GM12878 (cell line): ENCODE measurements around the gene RBMS3. TPM values are rescaled to one million over a fixed set of nuclear protein-coding genes. Genes with fewer than 3 reads are reported as not detected.

ENCODE experiments used
- ATAC-seq: fragments of 200-7000 bp; cut with Tn5 transposase; 3 replicates; pipeline ENCODE4 v1.9.1; 2020; ENCODE audit warnings: mild to moderate bottlenecking, moderate library complexity
- BruUV-seq: library from RNA; stranded (reverse); fragments of 400-500 nt; replicated peaks from 2 replicates; lab custom pipeline; 2021; lab: Mats Ljungman, UMichigan
- CTCF ChIA-PET: fragments of 300-600 bp; sonication (Branson Sonifier 250); formaldehyde crosslinking; extraction: SDS; loops from one replicate; lab custom pipeline; 2021; ENCODE audit warnings: inconsistent platforms; lab: Yijun Ruan, JAX
- POLR2A ChIA-PET: fragments of 350-600 bp; formaldehyde crosslinking; extraction: SDS; loops from one replicate; lab custom pipeline; 2021; ENCODE audit warnings: inconsistent platforms; lab: Charles Lee
- RAD21 ChIA-PET: fragments of 300-600 bp; sonication (Branson Sonifier 250); formaldehyde crosslinking; loops from one replicate; lab custom pipeline; 2023; ENCODE audit warnings: antibody characterized with exemption; ENCODE audit not compliant: unreplicated experiment; lab: Charles Lee
- SMC1A ChIA-PET: fragments of 300-600 bp; sonication (Branson Sonifier 250); formaldehyde crosslinking; loops from one replicate; lab custom pipeline; 2023; ENCODE audit not compliant: unreplicated experiment, uncharacterized antibody; lab: Charles Lee
- DNase-seq: peaks from one replicate; pipeline ENCODE4 v3.0.0-alpha.2; 2011; ENCODE audit warnings: low read depth, low spot score
- FAIRE-seq: peaks from 3 replicates; lab custom pipeline; 2011; peaks lifted over from hg19 to GRCh38; lab: Jason Lieb, UNC
- H2AFZ ChIP-seq: 2 replicates; pipeline ENCODE4 v1.6.0; 2011; ENCODE audit warnings: low read depth, low read length, control low read depth; ENCODE audit not compliant: control insufficient read depth
- H3K27ac ChIP-seq: 2 replicates; pipeline ENCODE4 v1.5.1; 2011; ENCODE audit warnings: control low read depth; ENCODE audit not compliant: control insufficient read depth, insufficient read depth
- H3K27me3 ChIP-seq, 2 experiments: replicated peaks in 1 of 2; 2 replicates each; pipeline versions ENCODE4 v1.6.0 to v1.6.1; 2011; ENCODE audit warnings: low read length in 1 of 2; ENCODE audit not compliant: control insufficient read depth in 2 of 2, insufficient read depth in 2 of 2
- H3K36me3 ChIP-seq, 2 experiments: 2 replicates each; pipeline ENCODE4 v1.5.1; 2011; ENCODE audit warnings: low read length in 1 of 2; ENCODE audit not compliant: control insufficient read depth in 2 of 2, insufficient read depth in 2 of 2
- H3K4me1 ChIP-seq: 2 replicates; pipeline ENCODE4 v1.6.1; 2011; ENCODE audit warnings: mild to moderate bottlenecking, low read length, moderate library complexity, mixed read lengths; ENCODE audit not compliant: control insufficient read depth, insufficient read depth
- H3K4me2 ChIP-seq: 2 replicates; pipeline ENCODE4 v1.6.0; 2011; ENCODE audit warnings: control low read depth; ENCODE audit not compliant: control insufficient read depth, insufficient read depth
- H3K4me3 ChIP-seq: fragments of 200-600 bp; sonication (generic); 2 replicates; pipeline ENCODE4 v1.5.1; 2016
- H3K79me2 ChIP-seq: 2 replicates; pipeline ENCODE4 v1.6.0; 2011; ENCODE audit warnings: low read length; ENCODE audit not compliant: control insufficient read depth, insufficient read depth
- H3K9ac ChIP-seq: 2 replicates; pipeline ENCODE4 v1.8.0; 2011; ENCODE audit warnings: low read length, control low read depth, mixed read lengths; ENCODE audit not compliant: control insufficient read depth, insufficient read depth
- H3K9me3 ChIP-seq: replicated peaks from 3 replicates; pipeline ENCODE4 v1.5.1; 2011; ENCODE audit warnings: mild to moderate bottlenecking, low read length; ENCODE audit not compliant: control insufficient read depth, insufficient read depth
- H4K20me1 ChIP-seq: 2 replicates; pipeline ENCODE4 v1.6.0; 2011; ENCODE audit not compliant: control insufficient read depth, insufficient read depth
- BMI1 ChIP-seq: fragments of 450-650 bp; IDR thresholded peaks from 2 replicates; pipeline ENCODE4 v1.6.1; 2016; ENCODE audit warnings: mild to moderate bottlenecking, moderate library complexity, borderline replicate concordance
- JUNB ChIP-seq: IDR thresholded peaks from 2 replicates; pipeline ENCODE4 v1.6.1; 2016; ENCODE audit warnings: antibody characterized with exemption, mild to moderate bottlenecking
- JUND ChIP-seq: IDR thresholded peaks from 2 replicates; pipeline ENCODE4 v1.6.1; 2012; ENCODE audit warnings: low read depth, mild to moderate bottlenecking, low read length, improper control_type of control experiment, moderate library complexity
- NFYB ChIP-seq: IDR thresholded peaks from 2 replicates; pipeline ENCODE4 v1.6.1; 2011; ENCODE audit warnings: low read depth, mild to moderate bottlenecking, low read length, improper control_type of control experiment, moderate library complexity; ENCODE audit not compliant: insufficient read depth
- RAD51 ChIP-seq: fragments of 450-650 bp; IDR thresholded peaks from 2 replicates; pipeline ENCODE4 v1.6.1; 2016; ENCODE audit warnings: moderate library complexity, mild to moderate bottlenecking, inconsistent platforms
- RUNX3 ChIP-seq: IDR thresholded peaks from 2 replicates; pipeline ENCODE4 v1.6.1; 2012; ENCODE audit warnings: low read length, inconsistent platforms
- STAT1 ChIP-seq: fragments of 450-650 bp; conservative IDR thresholded peaks from 2 replicates; pipeline ENCODE4 v1.6.1; 2014; ENCODE audit warnings: antibody characterized with exemption, mild to moderate bottlenecking
- ZNF274 ChIP-seq: IDR thresholded peaks from one replicate; pipeline ENCODE4 v1.8.0; 2011; ENCODE audit not compliant: insufficient read length, insufficient read depth
- WGBS: methylation state at CpG from one replicate; pipeline ENCODE4 v1.1.6; 2016; ENCODE audit warnings: low lambda C conversion rate; ENCODE audit not compliant: insufficient replicate concordance, insufficient coverage; ENCODE audit errors: missing lambda C conversion rate; 5-methylcytosine and 5-hydroxymethylcytosine counted together
- in situ Hi-C: fragments of 300-500 bp; cut with MboI; formaldehyde crosslinking; loops from 9 replicates; pipeline ENCODE4 v1.14.3; 2018; ENCODE audit warnings: mixed read lengths
- intact Hi-C: fragments of 100-400 bp; cut with micrococcal nuclease; formaldehyde crosslinking; loops from one replicate; pipeline ENCODE4 v1.14.2; 2022; ENCODE audit not compliant: unreplicated experiment
- polyA plus RNA-seq, 11 experiments: library from polyadenylated mRNA; depleted of rRNA in 4 of 11; unstranded in 6 of 11; stranded (reverse) in 5 of 11; fragments of >200 nt; fragmentation: Nextera tagmentation in 4 of 11; fragmentation: Illumina TruSeq in 1 of 11; extraction: Ambion mirVana in 4 of 11; extraction: Trizol in 1 of 11; gene quantifications; 1 replicate in 1 of 11; 2 replicates in 10 of 11; pipeline versions ENCODE4 v1.2.1 to v1.2.3, GENCODE V29; 2011 to 2016; ENCODE audit warnings: inconsistent platforms in 2 of 11, missing spikeins in 2 of 11, low read depth in 1 of 11
- total RNA-seq, 4 experiments: library from RNA; depleted of rRNA in 3 of 4; stranded (reverse); fragments of >200 nt in 3 of 4; fragmentation: Illumina TruSeq in 1 of 4; extraction: Trizol in 1 of 4; gene quantifications; 2 replicates each; pipeline versions ENCODE4 v1.2.1 to v1.2.3, GENCODE V29; 2013 to 2021

The RBMS3 gene
- total and polyA plus RNA-seq, 10 of the 15 experiments (the other 5 are each of a cell fraction or from before 2014, with no cell fraction given) = 0.79 to 4.7 (median 3.1) TPM

GRCh38 chr3:29333576-29333975 lies 52.7 kb downstream of the RBMS3 start:
- ATAC-seq = no peak
- no peaks in the 10 kb centered on the region for H3K9me3 ChIP-seq
- RAD21 ChIA-PET = interaction anchor here (0.9 to 6.7 kb wide), 10 partner anchors 10 to 153 kb away, joined by 3 to 51 read pairs (median 4); no protein-coding TSS in a partner anchor
- no peak overlapping the region for H3K4me2 ChIP-seq
- H4K20me1 ChIP-seq = no peaks in the 10 kb centered on the region
- CTCF ChIA-PET = interaction anchor here (1.0 to 2.4 kb wide), 6 partner anchors 9 to 417 kb away, joined by 3 to 7 read pairs (median 4); no protein-coding TSS in a partner anchor
- FAIRE-seq = no peak
- H3K27ac ChIP-seq = no peak overlapping the region
- H3K79me2 ChIP-seq = no peaks in the 10 kb centered on the region; the same call in 1 of the 2 replicates
- in situ Hi-C loops (no loop called here), intact Hi-C loops (no loop called here)
- H3K36me3 ChIP-seq = no peaks in the 10 kb centered on the region
- BruUV-seq = no TSS peak
- SMC1A ChIA-PET = interaction anchor here (0.6 to 13.3 kb wide), 16 partner anchors 9 to 407 kb away, joined by 3 to 190 read pairs (median 7); partner anchors contain the start of gene RBMS3
- H2AFZ ChIP-seq = no peak overlapping the region
- H3K4me3 ChIP-seq = no peak overlapping the region
- no peaks in the 10 kb centered on the region for H3K27me3 ChIP-seq
- no peak overlapping the region for H3K9ac ChIP-seq
- 58% methylated on average over 3 of the region's 3 CpGs for WGBS
- H3K4me1 ChIP-seq = no peaks in the 10 kb centered on the region
- no peak for DNase-seq
- TF ChIP-seq STAT1 = no peak
- TF ChIP-seq NFYB = no peak
- no peak for TF ChIP-seq ZNF274
- no peak for TF ChIP-seq RUNX3
- TF ChIP-seq JUNB = no peak
- no peak for TF ChIP-seq JUND
- no peak for TF ChIP-seq RAD51
- TF ChIP-seq BMI1 = no peak
- POLR2A ChIA-PET = interaction anchor here (0.5 to 3.8 kb wide), 3 partner anchors 11 to 49 kb away, joined by 3 to 14 read pairs (median 3); no protein-coding TSS in a partner anchor
